Ovary (tissue), 3 donors: ENCODE measurements around the gene PERP.

Experiments used
- CTCF ChIP-seq, 3 donors: fragments of 450-650 bp in 2 of 3; fragments of 200-600 bp in 1 of 3; IDR thresholded peaks; one replicate each; pipeline versions ENCODE4 v1.5.1 to v1.8.0; 2016 to 2022; ENCODE audit warnings: antibody characterized with exemption in 3 of 3, mild to moderate bottlenecking in 1 of 3
- EP300 ChIP-seq: sonication (generic); formaldehyde crosslinking; IDR thresholded peaks from one replicate; pipeline ENCODE4 v1.6.1; 2017; ENCODE audit warnings: antibody characterized with exemption
- donor health status: DM: no; HTN: no; CAD: no.

DNA sequence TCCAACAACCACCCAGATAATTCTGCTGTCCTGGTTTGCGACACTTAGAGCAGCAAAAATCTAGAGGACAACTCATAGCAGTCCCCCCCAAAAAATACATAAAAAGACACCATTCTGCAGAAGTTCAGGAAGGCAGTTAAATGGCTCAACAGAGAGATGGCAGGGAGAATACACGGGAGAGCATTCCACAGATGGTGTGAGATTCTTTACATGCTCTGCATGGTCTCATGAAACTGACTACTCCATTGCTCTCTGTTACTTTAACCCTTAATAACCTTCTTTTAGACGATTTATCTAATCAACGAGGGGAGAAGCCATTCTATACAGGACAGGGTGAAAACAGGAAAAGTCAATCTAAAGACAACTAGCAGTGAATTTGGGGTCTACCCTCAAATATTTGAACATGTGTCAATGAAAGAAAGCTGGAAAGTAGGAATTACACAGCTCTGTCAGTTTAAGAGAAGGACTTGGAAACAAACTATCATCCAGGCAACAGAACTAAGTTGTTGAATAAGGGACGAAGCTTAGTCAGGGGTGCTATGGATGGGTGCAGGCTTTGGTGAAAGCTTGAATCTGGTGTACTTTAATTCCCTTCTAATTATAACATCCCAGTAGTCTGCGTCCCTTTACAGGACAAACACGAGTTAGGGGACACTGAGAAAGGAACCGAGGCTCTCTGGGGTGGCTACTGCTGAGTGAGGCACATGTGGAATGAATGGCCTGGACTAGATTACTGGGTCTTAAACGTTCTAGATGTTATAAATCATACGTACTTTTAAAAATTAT, 5.1 kb downstream of the PERP start:
- TF ChIP-seq CTCF (IDR thresholded peaks at IDR 0.05) = no peak
- TF ChIP-seq EP300 = no peak
